Measurements from ENCODE around the gene MMP12.
"Not testable (repeated sequence)": the region's sequence is repeated elsewhere in the genome, so short reads cannot be mapped to it uniquely, and the experiment has no call there.

Gene MMP12

GRCh38 chr11:102878595-102878994 is 3.8 kb upstream of the MMP12 start:
- ATAC-seq (no peak), DNase-seq (ENCODE audit: low spot score in 2 of 2) (no peak)
- Mint-ChIP-seq H3K9me3 (no peaks in the 10 kb centered on the region), H3K27ac (no peak overlapping the region), H3K4me3 (no peak overlapping the region), H3K36me3 (no peaks in the 10 kb centered on the region), H3K4me1 (no peaks in the 10 kb centered on the region)

- H3K4me3 Mint-ChIP-seq = not testable (repeated sequence)
Measured at GRCh38 chr11:102869354-102869964, 5.3 kb downstream of the MMP12 start.

GRCh38 chr11:102868339-102868738 is 6.4 kb downstream of the MMP12 start:
- ATAC-seq (no peak), DNase-seq (ENCODE audit: low spot score in 2 of 2) (no peak)
- no peaks in the 10 kb centered on the region for H3K4me1 Mint-ChIP-seq
- H3K9me3 Mint-ChIP-seq = no peaks in the 10 kb centered on the region
- no peaks in the 10 kb centered on the region for H3K36me3 Mint-ChIP-seq
- H3K4me3 Mint-ChIP-seq = no peak overlapping the region
- H3K27ac Mint-ChIP-seq = no peak overlapping the region

More at GRCh38 chr11:102869354-102869964, 5.3 kb downstream of the MMP12 start:
- not testable (repeated sequence) for H3K9me3 Mint-ChIP-seq; ATAC-seq; H3K4me1 Mint-ChIP-seq; H3K27ac Mint-ChIP-seq; DNase-seq (ENCODE audit: low spot score in 2 of 2); H3K36me3 Mint-ChIP-seq

GRCh38 chr11:102864724-102865123 is 10.1 kb downstream of the MMP12 start:
- ATAC-seq (no peak), DNase-seq (ENCODE audit: low spot score in 2 of 2) (no peak)
- no peaks in the 10 kb centered on the region for H3K4me1 Mint-ChIP-seq
- no peaks in the 10 kb centered on the region for H3K36me3 Mint-ChIP-seq
- no peak overlapping the region for H3K27ac Mint-ChIP-seq
- H3K9me3 Mint-ChIP-seq = no peaks in the 10 kb centered on the region
- H3K4me3 Mint-ChIP-seq = no peak overlapping the region

GRCh38 chr11:102853956-102854355 is 20.8 kb downstream of the MMP12 start:
- H3K27ac Mint-ChIP-seq = no peak overlapping the region
- H3K4me3 Mint-ChIP-seq = no peak overlapping the region
- no peaks in the 10 kb centered on the region for H3K4me1 Mint-ChIP-seq
- no peaks in the 10 kb centered on the region for H3K36me3 Mint-ChIP-seq
- DNase-seq (ENCODE audit: low spot score in 2 of 2) = no peak
- no peak for ATAC-seq
- no peaks in the 10 kb centered on the region for H3K9me3 Mint-ChIP-seq

GRCh38 chr11:102853055-102853454 is 21.7 kb downstream of the MMP12 start:
- H3K4me1 Mint-ChIP-seq = no peaks in the 10 kb centered on the region
- no peak overlapping the region for H3K27ac Mint-ChIP-seq
- H3K4me3 Mint-ChIP-seq = no peak overlapping the region
- H3K36me3 Mint-ChIP-seq = no peaks in the 10 kb centered on the region
- H3K9me3 Mint-ChIP-seq = no peaks in the 10 kb centered on the region
- no peak for DNase-seq (ENCODE audit: low spot score in 2 of 2)
- ATAC-seq = no peak

GRCh38 chr11:102850973-102851745 is 23.6 kb downstream of the MMP12 start:
- DNase-seq (ENCODE audit: low spot score in 2 of 2) (no peak), ATAC-seq (peak; percentile 28)
- H3K4me3 Mint-ChIP-seq = no peak overlapping the region
- peaks cover 2% of the 10 kb centered on the region for H3K9me3 Mint-ChIP-seq
- H3K27ac Mint-ChIP-seq = no peak overlapping the region
- no peaks in the 10 kb centered on the region for H3K4me1 Mint-ChIP-seq
- no peaks in the 10 kb centered on the region for H3K36me3 Mint-ChIP-seq

- ATAC-seq = no peak
- no peak overlapping the region for H3K4me3 Mint-ChIP-seq
- H3K9me3 Mint-ChIP-seq = peaks cover 2% of the 10 kb centered on the region
- H3K36me3 Mint-ChIP-seq = no peaks in the 10 kb centered on the region
- H3K27ac Mint-ChIP-seq = no peak overlapping the region
- H3K4me1 Mint-ChIP-seq = no peaks in the 10 kb centered on the region
- DNase-seq (ENCODE audit: low spot score in 2 of 2) = no peak
Measured at GRCh38 chr11:102849311-102849710, 25.5 kb downstream of the MMP12 start.

GRCh38 chr11:102846292-102846691 is 28.5 kb downstream of the MMP12 start:
- Mint-ChIP-seq H3K36me3 (no peaks in the 10 kb centered on the region), H3K27ac (no peak overlapping the region), H3K4me3 (no peak overlapping the region), H3K9me3 (peaks cover 2% of the 10 kb centered on the region), H3K4me1 (no peaks in the 10 kb centered on the region)
- ATAC-seq = no peak
- no peak for DNase-seq (ENCODE audit: low spot score in 2 of 2)

- DNase-seq (ENCODE audit: low spot score in 2 of 2) (no peak), ATAC-seq (no peak)
- H3K9me3 Mint-ChIP-seq = peaks cover 2% of the 10 kb centered on the region
Measured at GRCh38 chr11:102843489-102843888, 31.3 kb downstream of the MMP12 start, which contains the start of gene MMP3. Gene MMP3, minus strand, starts transcription at chr11:102843609. Its CDS starts 63 bp downstream, at chr11:102843546.

GRCh38 chr11:102842930-102843329 is 31.9 kb downstream of the MMP12 start:
- Mint-ChIP-seq H3K27ac (no peak overlapping the region), H3K4me3 (no peak overlapping the region), H3K36me3 (no peaks in the 10 kb centered on the region), H3K9me3 (peaks cover 2% of the 10 kb centered on the region), H3K4me1 (no peaks in the 10 kb centered on the region)
- no peak for ATAC-seq
- DNase-seq (ENCODE audit: low spot score in 2 of 2) = no peak

More at GRCh38 chr11:102843489-102843888, 31.3 kb downstream of the MMP12 start, which contains the start of gene MMP3:
- Mint-ChIP-seq H3K27ac (no peak within 1 kb of the TSS), H3K4me3 (no peak within 1 kb of the TSS), H3K36me3 (no peaks in the 10 kb centered on the region), H3K4me1 (no peaks in the 10 kb centered on the region)

GRCh38 chr11:102840018-102840417 is 34.8 kb downstream of the MMP12 start:
- Mint-ChIP-seq H3K4me3 (no peak overlapping the region), H3K36me3 (no peaks in the 10 kb centered on the region)

GRCh38 chr11:102837646-102838045 is 37.1 kb downstream of the MMP12 start:
- DNase-seq (ENCODE audit: low spot score in 2 of 2) (no peak), ATAC-seq (no peak)
- Mint-ChIP-seq H3K36me3 (no peaks in the 10 kb centered on the region), H3K9me3 (no peaks in the 10 kb centered on the region), H3K4me1 (no peaks in the 10 kb centered on the region), H3K4me3 (no peak overlapping the region), H3K27ac (no peak overlapping the region)

More at GRCh38 chr11:102840018-102840417, 34.8 kb downstream of the MMP12 start:
- no peaks in the 10 kb centered on the region for H3K9me3 Mint-ChIP-seq
- no peak for ATAC-seq
- no peaks in the 10 kb centered on the region for H3K4me1 Mint-ChIP-seq
- DNase-seq (ENCODE audit: low spot score in 2 of 2) = no peak
- H3K27ac Mint-ChIP-seq = no peak overlapping the region

GRCh38 chr11:102837156-102837555 is 37.6 kb downstream of the MMP12 start:
- no peak for DNase-seq (ENCODE audit: low spot score in 2 of 2)
- ATAC-seq = no peak
- Mint-ChIP-seq H3K9me3 (no peaks in the 10 kb centered on the region), H3K4me3 (no peak overlapping the region), H3K27ac (no peak overlapping the region), H3K36me3 (no peaks in the 10 kb centered on the region), H3K4me1 (no peaks in the 10 kb centered on the region)

GRCh38 chr11:102836290-102836875 is 38.4 kb downstream of the MMP12 start:
- H3K9me3 Mint-ChIP-seq = no peaks in the 10 kb centered on the region
- no peak overlapping the region for H3K27ac Mint-ChIP-seq

GRCh38 chr11:102833731-102834130 is 41.1 kb downstream of the MMP12 start:
- no peaks in the 10 kb centered on the region for H3K4me1 Mint-ChIP-seq
- no peak overlapping the region for H3K27ac Mint-ChIP-seq
- H3K9me3 Mint-ChIP-seq = no peaks in the 10 kb centered on the region
- no peaks in the 10 kb centered on the region for H3K36me3 Mint-ChIP-seq
- DNase-seq (ENCODE audit: low spot score in 2 of 2) (no peak), ATAC-seq (no peak)
- H3K4me3 Mint-ChIP-seq = no peak overlapping the region

More at GRCh38 chr11:102836290-102836875, 38.4 kb downstream of the MMP12 start:
- Mint-ChIP-seq H3K36me3 (no peaks in the 10 kb centered on the region), H3K4me3 (no peak overlapping the region), H3K4me1 (no peaks in the 10 kb centered on the region)
- DNase-seq (ENCODE audit: low spot score in 2 of 2) (no peak), ATAC-seq (no peak)
